RPMI8226 (cell line): ENCODE measurements around the gene ARL5C.
"Not testable (repeated sequence)": the region's sequence is repeated elsewhere in the genome, so short reads cannot be mapped to it uniquely, and the experiment has no call there.

Experiments
- DNase-seq: peaks from one replicate; pipeline ENCODE4 v3.0.0-alpha.2; 2015

The ARL5C gene

DNA sequence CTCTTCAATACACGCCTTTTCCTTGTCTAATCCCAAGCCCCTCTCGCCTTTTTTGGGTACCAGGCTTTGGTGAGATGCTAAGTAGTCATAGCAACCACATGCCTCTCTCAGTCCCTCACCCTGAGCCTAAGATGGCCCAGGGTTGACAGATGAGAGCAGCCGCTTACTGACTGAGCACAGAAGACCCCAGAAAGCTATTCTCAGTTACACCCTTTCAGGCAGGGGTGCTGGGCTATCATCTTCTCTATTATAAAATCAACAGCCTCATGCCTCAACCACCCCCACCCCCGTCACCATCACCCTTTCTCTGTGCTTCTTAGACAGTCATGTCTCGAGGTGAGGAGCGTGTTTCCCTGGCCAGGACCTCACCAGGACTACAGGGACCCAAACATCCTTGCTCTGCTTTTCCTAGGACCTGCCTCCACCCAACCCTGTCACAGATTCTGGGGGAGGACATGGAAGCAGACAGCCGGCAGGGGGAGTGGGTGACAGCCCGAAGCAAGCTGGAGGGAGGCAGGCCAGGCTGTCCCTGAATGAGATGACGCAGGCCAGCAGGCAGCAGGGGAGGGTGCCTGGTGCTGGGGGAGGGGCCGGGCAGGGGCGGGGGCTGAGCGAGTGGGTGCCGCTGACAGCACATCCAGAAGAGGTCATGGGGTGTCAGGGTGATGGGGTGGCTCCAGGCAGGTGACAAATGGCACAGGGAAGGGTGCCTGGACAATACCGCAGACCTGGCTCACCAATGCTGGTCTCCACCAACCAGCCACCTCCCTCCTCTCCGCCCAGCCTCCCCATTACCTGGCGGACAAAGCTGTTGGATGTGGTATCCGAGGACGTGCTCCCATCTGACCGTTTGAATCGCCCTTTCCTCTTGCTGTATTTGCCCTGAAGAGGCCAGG lies 28.4 kb upstream of the ARL5C start:
- DNase-seq = no peak

DNA sequence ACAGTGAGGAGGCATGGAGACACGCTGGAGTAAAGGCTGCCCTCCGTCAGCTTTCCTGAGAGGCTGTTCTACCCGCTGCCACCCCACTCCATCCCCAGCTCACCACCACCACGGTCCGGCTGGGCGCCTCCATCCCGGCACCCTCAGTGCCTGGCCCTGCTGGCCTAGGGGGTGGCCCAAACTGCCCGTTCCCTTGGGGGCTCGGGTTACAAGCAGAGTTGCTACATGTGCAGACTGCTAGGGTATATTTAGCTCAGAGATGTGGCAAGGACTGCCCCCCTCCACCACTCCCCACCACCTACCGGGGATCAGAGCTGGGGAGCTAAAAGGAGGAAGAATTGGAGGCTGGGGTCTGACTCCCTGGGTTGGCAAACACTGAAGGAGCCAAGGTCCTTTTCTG lies 27.4 kb upstream of the ARL5C start:
- no peak for DNase-seq

DNA sequence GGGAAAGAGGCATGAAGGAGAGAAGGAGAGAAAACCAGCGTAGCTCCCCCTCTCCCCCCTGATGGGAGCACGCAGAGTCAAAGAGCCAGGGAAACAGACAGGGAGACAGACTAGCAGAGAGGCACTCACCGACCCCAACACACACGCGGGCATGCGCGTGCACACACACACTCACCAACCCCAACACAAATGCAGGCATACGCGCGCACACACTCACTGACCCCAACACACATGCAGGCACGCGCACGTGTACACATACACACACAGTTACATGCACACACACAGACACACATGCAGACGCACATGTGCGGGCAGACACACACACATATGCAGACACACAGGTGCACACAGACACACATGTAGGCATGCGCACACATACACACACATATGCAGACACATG lies 26.9 kb upstream of the ARL5C start:
- DNase-seq = no peak

DNA sequence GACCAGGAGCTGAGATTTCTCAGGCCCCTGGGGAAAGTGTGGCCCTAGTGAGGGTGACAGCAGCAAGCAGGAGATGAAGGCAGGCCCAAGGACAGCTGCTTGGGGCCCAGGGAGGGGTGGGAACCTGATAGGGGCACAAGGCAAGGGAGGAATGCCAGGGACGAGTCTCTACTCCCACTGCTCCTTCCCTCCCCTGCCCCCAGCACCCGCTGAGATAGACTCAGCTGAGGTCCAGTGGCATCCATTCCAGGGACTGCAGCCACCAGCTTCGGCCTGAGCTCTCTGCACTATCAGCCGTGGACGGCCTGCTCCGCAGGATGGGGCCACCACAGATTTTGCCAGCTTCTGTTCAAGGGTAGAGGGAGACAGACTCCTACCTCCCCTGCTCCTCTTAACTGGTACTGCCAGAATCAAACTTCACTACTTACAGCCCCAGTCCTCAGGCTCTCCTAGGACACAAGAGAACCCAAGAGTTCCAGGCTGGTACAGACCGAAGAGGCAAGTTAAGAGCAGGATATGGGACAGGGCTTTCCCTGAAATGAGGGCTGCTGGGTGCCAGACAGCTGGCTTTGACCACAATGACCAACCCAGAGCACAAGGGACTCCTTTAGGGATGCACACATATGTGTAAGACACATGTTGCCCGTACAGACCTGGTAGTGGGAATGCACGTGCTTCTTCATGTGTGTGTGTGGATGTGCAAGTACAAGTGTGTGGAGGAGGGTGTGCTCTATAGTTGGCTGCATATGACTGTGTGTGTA lies 26.0 kb upstream of the ARL5C start:
- DNase-seq = no peak

DNA sequence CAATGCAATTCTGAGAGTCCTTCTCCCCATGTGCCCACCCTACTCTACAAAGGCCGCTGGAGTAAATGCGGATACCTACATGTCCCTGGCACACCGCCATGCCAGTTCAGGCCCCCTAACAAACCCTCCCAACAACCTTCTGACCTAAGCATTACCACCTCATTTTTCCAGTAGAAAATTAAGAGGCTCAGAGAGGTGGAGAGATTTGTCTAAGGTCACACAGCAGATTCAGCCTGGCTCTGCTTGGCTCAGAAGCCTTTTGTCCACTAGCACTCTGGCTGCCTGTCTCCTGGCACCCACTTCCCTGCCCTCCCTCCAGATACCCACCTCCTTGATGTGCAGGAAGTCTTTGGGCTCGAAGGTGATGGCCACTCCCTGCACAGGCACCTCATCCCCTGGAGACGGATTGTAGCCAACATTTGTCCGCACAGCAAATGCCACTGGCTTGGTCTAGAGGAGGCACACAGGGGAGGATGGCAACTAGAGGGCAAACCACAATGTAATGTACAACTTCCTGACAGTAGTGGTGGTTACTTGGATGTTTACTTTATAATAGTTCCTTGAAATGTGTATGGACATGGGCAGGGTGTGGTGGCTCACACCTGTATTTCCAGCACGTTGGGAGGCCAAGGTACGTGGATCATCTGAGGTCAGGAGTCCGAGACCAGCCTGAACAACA lies 21.3 kb upstream of the ARL5C start:
- no peak for DNase-seq

DNA sequence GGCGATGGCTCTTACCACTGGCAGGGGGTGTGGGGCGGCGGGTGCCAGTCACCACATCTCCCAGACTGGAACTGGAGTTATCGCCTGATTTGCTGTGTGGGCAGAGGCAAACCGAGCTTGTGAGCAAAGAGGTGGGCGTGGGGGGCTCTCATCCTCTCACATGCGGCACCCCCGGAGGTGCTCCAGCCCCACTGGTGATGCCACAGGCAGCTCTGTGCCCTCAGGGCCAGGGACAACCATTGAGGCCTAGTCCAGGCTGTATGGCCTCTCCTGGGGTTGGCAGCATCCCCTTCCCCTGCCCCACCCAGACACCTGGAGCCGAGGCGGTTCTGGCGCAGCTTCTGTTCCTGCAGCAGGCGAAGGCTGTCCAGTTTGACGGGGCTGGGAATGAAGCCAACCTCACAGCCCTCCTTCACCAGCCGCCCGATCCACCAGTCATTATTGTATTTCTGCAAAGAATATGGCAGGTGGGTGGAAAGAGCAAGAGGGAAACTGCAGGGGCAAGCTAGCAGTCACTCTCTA lies 20.6 kb upstream of the ARL5C start:
- DNase-seq = no peak

DNA sequence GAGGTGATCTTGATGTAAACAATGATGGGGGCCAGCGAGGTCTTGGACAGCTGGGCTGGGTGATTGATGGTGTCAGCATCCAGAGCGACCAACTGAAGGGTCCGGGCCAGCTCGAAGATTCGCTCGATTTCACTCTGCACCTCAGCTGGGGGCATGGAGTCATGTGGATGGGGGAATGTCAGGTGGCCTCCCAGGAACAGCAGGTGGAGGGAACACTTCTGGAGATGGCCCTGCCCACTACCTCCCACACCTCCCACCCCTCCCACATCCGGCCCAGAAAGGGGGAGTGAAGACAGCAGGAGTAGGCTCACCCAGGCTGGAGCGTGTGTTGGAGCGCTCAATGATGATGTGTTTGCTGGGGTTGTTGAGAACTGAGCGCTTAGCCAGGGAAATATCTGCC lies 17.8 kb upstream of the ARL5C start:
- DNase-seq = no peak

DNA sequence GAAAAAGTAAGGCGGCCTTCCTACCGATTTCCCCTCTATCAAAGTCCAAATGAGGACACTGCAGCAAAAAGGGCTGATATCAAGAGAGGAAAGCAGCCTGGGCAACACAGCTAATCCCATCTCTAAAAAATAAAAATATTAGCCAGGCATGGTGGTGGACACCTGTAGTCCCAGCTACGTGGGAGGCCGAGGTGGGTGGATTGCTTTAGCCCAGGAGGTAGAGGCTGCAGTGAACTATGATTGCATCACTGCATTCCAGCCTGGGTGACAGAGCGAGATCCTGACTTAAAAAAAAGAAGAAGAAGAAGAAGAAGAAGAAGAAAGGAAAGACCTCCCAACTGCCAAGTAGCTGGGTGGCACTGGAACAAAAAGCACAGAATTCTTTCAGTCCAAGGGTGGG lies 17.1 kb upstream of the ARL5C start:
- DNase-seq = no peak

DNA sequence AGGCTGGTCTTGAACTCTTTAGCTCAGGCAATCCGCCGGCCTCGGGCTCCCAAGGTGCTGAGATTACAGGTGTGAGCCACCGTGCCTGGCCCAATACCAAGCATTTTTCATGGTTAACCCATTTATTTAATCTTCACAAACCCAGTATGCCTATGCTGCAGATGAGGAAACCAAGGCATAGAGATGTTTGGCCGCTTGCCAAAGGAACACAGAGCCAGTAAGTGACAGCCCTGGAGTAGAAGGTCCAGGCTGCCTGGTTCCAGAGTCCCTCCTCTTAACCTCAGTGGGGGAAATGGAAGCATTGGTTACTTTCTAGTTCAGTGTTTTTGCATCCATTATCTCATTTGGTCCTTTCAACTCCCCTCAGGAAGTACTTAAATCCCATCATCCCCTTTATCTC lies 15.3 kb upstream of the ARL5C start:
- DNase-seq = no peak

DNA sequence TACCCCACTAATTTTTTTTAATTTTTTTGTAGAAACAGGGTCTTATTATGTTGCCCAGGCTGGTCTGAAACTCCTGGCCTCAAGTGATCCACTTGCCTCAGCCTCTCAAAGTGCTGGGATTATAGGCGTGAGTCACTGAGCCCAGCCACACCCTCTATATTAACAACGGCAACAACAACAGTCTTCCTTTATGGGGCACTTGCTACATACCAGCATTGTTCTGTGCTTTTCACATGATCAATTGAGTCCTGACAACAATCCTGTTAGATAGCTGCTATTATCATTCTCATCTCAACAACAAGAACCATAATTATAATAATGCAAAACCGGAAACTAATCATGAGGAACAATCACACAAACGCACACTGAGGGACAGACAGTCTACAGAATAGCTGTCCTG lies 12.6 kb upstream of the ARL5C start:
- no peak for DNase-seq

DNA sequence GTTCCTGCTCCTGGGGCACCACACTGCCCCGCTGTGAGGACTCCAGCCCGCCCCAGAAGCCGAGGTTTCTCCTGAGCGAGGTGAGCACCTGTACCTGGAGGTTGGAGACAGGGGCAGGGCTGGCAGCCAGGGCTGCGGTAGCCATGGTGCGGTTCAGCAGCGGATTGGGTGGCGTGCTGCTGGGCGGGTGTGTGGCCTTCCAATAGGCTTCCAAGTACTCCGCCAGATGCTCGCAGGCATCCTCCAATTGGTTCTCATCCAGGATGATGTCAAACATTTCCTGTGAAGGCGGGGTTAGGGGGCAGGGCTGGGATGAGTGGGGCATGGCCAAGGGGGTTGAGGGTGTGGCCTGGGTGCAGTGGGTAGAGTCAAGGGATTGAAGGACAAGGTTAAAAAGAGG lies 11.3 kb upstream of the ARL5C start:
- no peak for DNase-seq

DNA sequence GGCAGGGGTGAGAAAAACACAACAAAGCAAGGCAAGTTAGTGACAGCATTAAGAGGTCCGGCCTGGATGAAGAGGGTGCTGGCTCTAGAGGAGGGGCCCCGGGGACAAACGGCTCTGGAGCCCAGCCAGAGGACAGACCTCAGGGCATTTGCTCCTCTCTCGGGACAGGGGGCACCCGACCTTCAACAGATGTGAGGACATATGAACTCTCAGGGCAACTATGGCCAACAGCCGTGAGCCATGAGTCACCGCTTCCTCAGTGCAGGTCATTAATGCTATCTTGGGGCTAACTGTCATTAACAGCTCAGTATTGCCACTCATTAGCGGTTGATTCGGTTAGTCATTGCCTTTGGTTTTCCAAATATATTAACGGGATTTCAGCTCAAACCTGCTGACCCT lies 9.7 kb upstream of the ARL5C start:
- no peak for DNase-seq

DNA sequence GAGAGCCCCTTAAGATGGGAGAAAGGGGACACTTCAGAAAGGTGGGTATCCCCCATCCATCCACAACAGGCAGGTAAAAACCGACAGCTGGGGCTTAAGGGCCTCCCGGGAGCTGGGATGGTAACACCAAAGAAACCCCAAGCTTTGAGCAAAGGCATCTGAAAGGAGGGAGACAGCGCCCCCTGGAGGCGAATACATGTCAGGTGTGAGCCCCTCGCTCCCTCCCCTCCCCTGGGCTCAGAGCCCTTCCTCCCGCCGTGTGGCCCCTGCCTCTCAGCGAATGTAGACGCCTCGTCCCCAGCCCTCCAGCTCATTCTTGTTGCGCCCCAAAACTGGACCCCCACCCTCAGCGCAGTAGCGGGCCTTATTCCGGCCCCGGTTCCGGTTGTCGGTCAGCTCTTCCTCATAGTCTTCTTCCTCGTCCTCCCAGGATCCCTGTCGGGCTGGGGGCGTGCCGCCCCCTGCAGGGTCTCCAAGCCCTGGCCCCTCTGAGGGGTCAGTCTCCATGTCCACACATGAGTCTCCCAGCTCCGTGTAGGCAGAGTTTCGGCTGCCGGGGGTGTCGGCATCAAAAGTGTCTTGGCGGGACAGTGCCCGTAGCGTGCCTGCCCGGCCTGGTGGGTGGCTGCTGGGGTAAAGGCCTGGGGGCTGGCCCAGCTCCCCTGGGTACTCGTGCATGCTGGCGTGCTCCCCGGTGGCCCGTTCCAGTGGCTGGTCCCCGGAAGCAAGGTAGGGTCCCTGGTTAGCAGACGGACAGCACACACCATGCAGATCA lies 9.1 kb upstream of the ARL5C start:
- peak; percentile 82 for DNase-seq

DNA sequence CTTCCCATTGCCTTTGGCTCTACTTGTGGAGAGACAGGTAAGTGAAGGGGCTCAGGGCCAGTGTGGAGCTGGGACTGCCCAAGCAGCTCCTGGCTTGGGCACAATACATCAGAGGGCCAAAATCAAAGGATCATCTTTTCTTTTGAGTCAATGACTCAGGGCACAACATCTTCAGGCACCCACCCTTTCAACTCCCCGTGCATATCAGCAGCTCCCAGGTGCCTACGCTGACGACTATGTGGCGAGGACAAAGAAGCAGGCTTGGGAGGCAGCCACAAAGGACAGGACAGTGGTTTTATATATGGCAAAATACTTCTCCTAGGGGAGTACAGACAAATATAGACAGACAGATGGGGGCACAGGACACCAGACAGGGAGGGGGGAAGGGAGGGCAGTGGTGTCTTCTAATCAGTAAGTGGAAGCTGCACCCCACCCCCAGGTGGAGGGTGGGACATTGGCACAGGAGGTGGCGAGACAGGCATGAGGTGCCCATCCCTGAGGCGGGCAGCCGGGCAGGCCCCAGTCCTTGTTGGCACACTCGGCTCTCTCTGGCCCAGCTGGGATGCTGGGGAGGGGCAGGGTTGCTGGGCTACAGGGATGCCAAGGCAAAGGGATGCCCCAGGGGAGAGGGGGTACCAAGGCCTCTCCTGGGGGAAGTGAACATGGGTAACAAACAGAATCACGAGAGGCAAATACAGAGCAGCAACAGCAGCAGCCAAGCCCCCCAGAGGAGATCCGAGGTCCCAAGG lies 7.7 kb upstream of the ARL5C start:
- DNase-seq = no peak

DNA sequence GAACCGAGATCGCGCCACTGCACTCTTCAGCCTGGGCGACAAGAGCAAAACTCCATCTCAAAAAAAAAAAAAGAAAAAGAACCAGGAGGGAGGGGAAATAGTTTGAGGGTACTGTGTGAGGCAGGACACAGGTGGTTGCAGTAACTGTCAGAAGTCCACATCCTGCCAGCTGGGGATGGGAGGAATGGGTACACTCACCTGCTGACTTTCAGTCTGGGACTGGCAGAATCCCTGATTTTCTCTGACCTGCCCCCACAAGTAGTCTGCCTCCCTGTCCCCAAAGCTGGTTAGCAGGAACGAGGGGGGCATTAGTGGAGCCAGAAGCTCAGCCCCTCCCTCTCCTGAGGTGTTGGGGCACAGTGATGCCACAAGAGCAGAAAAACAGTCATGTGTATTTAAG lies 7.1 kb upstream of the ARL5C start:
- DNase-seq = peak; percentile 49

DNA sequence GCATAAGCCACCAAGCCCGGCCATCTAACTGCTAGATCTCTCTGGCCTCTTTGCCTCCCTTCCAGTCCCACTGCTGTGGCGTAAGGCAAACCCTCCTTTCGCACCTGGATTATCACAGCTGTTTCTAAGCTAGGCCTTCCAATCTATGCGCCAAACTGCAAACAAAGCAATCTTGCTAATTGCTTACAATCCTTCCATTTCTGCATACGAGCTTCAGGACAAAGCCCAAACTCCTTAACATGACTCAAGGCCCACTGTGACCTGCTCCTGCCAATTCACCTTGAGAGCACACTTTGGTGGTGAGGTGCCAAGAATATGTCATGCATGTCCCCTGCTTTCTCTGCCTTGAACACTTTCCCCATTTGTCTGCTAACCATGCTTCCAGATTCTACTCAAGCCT lies 6.0 kb upstream of the ARL5C start:
- peak; percentile 68 for DNase-seq

DNA sequence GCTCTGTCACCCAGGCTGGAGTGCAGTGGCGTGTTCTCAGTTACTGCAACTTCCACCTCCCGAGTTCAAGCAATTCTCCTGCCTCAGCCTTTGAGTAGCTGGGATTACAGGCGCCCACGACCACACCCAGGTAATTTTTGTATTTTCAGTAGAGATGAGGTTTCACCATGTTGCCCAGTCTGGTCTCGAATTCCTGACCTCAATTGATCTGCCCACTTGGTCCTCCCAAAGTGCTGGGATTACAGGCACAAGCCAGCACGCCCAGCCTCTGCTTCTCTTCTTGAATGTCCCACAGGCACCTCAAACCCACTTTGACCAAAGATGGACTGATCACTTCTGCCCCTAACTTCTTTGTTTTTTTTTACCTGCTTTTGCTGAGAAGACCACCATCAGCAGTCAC lies 4.6 kb upstream of the ARL5C start:
- DNase-seq = no peak

DNA sequence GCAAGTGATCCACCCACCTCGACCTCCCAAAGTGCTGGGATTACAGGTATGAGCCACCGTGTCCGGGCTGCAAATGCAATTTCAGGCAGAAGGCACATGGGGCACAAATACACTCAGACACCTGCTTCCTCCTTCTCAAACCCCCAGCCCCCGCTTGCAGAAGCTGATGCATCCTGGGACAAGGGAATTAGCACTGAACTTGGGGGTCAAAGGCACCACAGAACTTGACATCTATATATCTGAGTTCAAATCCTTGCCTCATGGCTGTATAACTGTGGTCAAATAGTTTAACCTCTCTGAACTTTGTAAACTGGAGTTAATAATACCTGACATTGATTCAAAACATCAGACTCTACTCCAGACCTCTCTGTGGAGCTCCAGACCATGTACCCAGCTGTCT lies 4.1 kb upstream of the ARL5C start:
- DNase-seq = no peak

DNA sequence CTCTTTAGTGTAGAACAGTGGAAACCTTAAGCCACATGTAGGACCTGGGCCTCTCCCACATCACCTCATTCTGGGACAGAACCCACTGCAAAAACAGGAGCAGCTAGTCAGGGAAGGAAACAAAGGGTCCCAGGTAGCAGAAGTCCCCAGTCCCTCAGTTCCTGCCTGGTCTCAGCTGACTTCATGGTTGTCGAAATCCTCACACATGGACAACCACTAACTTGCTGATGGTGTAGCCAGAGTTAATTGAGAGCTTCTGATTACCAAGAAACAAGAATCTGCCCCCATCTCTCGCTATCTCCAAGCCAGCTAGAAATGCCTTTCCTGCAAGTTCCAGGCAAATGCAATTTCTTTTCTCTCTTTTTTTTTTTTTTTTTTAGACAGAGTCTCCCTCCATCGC lies 3.6 kb upstream of the ARL5C start:
- no peak for DNase-seq

DNA sequence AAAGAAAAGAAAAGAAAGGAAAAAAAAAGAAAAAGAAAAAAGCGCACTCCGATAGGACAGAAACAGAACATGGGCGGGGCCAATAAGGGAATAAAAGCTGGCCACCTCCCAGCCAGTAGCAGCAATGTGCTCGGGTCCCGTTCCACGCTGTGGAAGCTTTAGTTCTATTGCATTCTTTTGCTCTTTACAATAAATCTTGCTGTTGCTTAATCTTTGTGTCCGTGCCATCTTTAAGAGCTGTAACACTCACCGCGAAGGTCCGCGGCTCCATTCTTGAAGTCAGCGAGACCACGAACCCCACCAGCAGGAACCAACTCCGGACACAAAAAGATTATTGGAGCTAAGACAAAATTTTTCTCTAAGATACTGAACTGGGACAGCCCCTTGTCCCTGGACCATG lies 3.1 kb upstream of the ARL5C start:
- DNase-seq = no peak

DNA sequence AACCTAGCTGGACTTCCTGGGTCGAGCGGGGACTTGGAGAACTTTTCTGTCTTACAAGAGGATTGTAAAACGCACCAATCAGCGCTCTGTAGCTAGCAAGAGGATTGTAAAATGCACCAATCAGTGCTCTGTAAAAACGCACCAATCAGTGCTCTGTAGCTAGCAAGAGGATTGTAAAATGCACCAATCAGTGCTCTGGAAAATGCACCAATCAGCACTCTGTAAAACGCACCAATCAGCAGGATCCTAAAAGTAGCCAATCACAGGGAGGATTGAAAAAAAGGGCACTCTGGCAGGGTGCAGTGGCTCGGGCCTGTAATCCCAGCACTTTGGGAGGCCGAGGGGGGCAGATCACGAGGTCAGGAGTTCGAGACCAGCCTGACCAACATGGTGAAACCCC lies 2.5 kb upstream of the ARL5C start:
- DNase-seq = not testable (repeated sequence)

DNA sequence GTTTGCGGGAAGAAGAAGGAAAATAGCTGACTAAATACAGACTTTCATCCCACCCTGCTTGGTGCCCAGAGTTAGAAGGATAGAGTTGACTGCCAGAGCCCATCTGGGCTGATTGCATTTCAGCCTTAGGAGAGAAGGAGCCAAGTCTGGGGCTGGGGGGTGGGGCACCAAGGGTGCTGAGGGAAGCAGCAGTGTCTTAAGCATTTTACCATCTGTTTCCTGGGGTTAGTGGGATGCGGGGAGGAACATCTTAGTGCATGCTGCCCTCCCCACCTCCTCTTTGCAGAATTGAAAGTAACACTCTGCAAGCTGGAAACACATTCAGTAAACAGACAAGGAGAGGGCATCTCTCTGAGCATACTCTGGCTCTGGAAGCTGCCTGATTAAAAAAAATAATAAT lies 1.5 kb upstream of the ARL5C start:
- DNase-seq = peak; percentile 91
